Prostate gland (tissue), 2 donors: ENCODE measurements around the gene PRDX5. TPM values are rescaled to one million over a fixed set of nuclear protein-coding genes. Genes with fewer than 3 reads are reported as not detected.
"Not testable (repeated sequence)": the region's sequence is repeated elsewhere in the genome, so short reads cannot be mapped to it uniquely, and the experiment has no call there.

Experiments
- DNase-seq: peaks from one replicate; pipeline ENCODE4 v3.0.0-alpha.2; 2019; ENCODE audit warnings: low spot score
- H3K27ac ChIP-seq, 2 donors: fragments of 200-600 bp; sonication (generic); 2 replicates each; pipeline ENCODE4 v1.5.1; 2017 to 2019
- H3K27me3 ChIP-seq: fragments of 200-600 bp; sonication (generic); replicated peaks from 2 replicates; pipeline ENCODE4 v1.5.1; 2019; ENCODE audit not compliant: insufficient read depth
- H3K36me3 ChIP-seq, 2 donors: fragments of 200-600 bp; sonication (generic); 1 replicate in 1 of 2; 2 replicates in 1 of 2; pipeline versions ENCODE4 v1.5.1 to v1.8.1; 2017 to 2019
- H3K4me1 ChIP-seq: fragments of 200-600 bp; sonication (generic); replicated peaks from 2 replicates; pipeline ENCODE4 v1.5.1; 2019
- H3K4me3 ChIP-seq, 2 donors: fragments of 200-600 bp; sonication (generic); 2 replicates each; pipeline ENCODE4 v1.5.1; 2017 to 2019
- H3K9me3 ChIP-seq: fragments of 200-600 bp; sonication (generic); 2 replicates; pipeline ENCODE4 v1.5.1; 2017
- CTCF ChIP-seq, 4 experiments: fragments of 200-600 bp in 2 of 4; fragments of 450-650 bp in 2 of 4; sonication (generic) in 2 of 4; IDR thresholded peaks; 1 replicate in 3 of 4; 2 replicates in 1 of 4; pipeline ENCODE4 v1.5.1; 2016 to 2019; ENCODE audit warnings: antibody characterized with exemption in 4 of 4, mild to moderate bottlenecking in 2 of 4, moderate library complexity in 2 of 4
- POLR2A ChIP-seq: fragments of 450-650 bp; IDR thresholded peaks from one replicate; pipeline ENCODE4 v1.6.1; 2016; ENCODE audit warnings: antibody characterized with exemption, mild to moderate bottlenecking
- POLR2AphosphoS5 ChIP-seq: sonication (generic); formaldehyde crosslinking; IDR thresholded peaks from one replicate; pipeline ENCODE4 v1.6.1; 2017; ENCODE audit warnings: antibody characterized with exemption
- WGBS: methylation state at CpG from one replicate; pipeline ENCODE4 v1.1.5; 2018; 5-methylcytosine and 5-hydroxymethylcytosine counted together
- intact Hi-C: fragments of 100-400 bp; cut with DNase I; formaldehyde crosslinking; loops from one replicate; pipeline ENCODE4 v1.14.2; 2022
- total RNA-seq, 2 donors: library from RNA; depleted of rRNA; stranded (reverse); fragments of >200 nt; gene quantifications; one replicate each; pipeline ENCODE4 v1.1.0, GENCODE V29; 2016

The PRDX5 gene
- total RNA-seq, 2 donors from 2014 or later, result 224 to 303 TPM

- Histone ChIP-seq H3K4me3 (no peak overlapping the region), H3K36me3 (no peaks in the 10 kb centered on the region), H3K4me1 (no peaks in the 10 kb centered on the region), H3K27me3 (no peaks in the 10 kb centered on the region), H3K9me3 (no peaks in the 10 kb centered on the region), H3K27ac (peak overlapping the region in 1 of 2 donors; percentile 49)
- intact Hi-C loops, result no loop called here
- TF ChIP-seq CTCF (IDR thresholded peaks at IDR 0.05) (no peak), POLR2A (no peak), POLR2AphosphoS5 (no peak)
- 49% methylated on average over 5 of the region's 5 CpGs for WGBS
- no peak for DNase-seq
Measured at GRCh38 chr11:64323373-64323772, 5.5 kb downstream of the PRDX5 start.

GRCh38 chr11:64323984-64324383 lies 6.1 kb downstream of the PRDX5 start:
- H3K9me3 ChIP-seq, DNase-seq, intact Hi-C loops, H3K4me3 ChIP-seq, H3K4me1 ChIP-seq, H3K27me3 ChIP-seq, H3K36me3 ChIP-seq: not testable (repeated sequence)
- peak overlapping the region; percentile 43 to 49 for H3K27ac ChIP-seq
- WGBS, result 97% methylated on average over 4 of the region's 4 CpGs

GRCh38 chr11:64324692-64325469 lies 7.0 kb downstream of the PRDX5 start:
- Histone ChIP-seq H3K9me3 (no peaks in the 10 kb centered on the region), H3K27ac (peak overlapping the region; percentile 43 to 49), H3K4me1 (peaks cover 2% of the 10 kb centered on the region), H3K27me3 (no peaks in the 10 kb centered on the region), H3K4me3 (no peak overlapping the region), H3K36me3 (no peaks in the 10 kb centered on the region)
- 60% methylated on average over 11 of the region's 11 CpGs for WGBS
- DNase-seq, result peak; percentile 65
- intact Hi-C loops, result no loop called here
- TF ChIP-seq CTCF (IDR thresholded peaks at IDR 0.05) (no peak), POLR2AphosphoS5 (peak; percentile 48)

GRCh38 chr11:64327375-64327774 lies 9.5 kb downstream of the PRDX5 start:
- peaks cover 2% of the 10 kb centered on the region for H3K4me1 ChIP-seq
- WGBS, result 95% methylated on average over 2 of the region's 2 CpGs
- no peak for TF ChIP-seq CTCF (IDR thresholded peaks at IDR 0.05)
- TF ChIP-seq POLR2AphosphoS5, result no peak
- no peak for TF ChIP-seq POLR2A

GRCh38 chr11:64327993-64328392 lies 10.1 kb downstream of the PRDX5 start:
- TF ChIP-seq CTCF (IDR thresholded peaks at IDR 0.05) (no peak), POLR2AphosphoS5 (no peak), POLR2A (no peak)
- H3K27me3 ChIP-seq, result no peaks in the 10 kb centered on the region
- no peak for DNase-seq
- WGBS, result 65% methylated on average over 3 of the region's 3 CpGs
- H3K4me3 ChIP-seq, result no peak overlapping the region
- no peaks in the 10 kb centered on the region for H3K9me3 ChIP-seq
- peaks cover 2% of the 10 kb centered on the region for H3K4me1 ChIP-seq
- no peak overlapping the region for H3K27ac ChIP-seq
- intact Hi-C loops, result no loop called here
- no peaks in the 10 kb centered on the region for H3K36me3 ChIP-seq

More at GRCh38 chr11:64327375-64327774, 9.5 kb downstream of the PRDX5 start:
- Histone ChIP-seq H3K27me3 (no peaks in the 10 kb centered on the region), H3K27ac (no peak overlapping the region), H3K36me3 (no peaks in the 10 kb centered on the region), H3K4me3 (no peak overlapping the region), H3K9me3 (no peaks in the 10 kb centered on the region)
- no peak for DNase-seq
- intact Hi-C loops, result no loop called here
